ENCODE results near the gene GCC2.

DNA sequence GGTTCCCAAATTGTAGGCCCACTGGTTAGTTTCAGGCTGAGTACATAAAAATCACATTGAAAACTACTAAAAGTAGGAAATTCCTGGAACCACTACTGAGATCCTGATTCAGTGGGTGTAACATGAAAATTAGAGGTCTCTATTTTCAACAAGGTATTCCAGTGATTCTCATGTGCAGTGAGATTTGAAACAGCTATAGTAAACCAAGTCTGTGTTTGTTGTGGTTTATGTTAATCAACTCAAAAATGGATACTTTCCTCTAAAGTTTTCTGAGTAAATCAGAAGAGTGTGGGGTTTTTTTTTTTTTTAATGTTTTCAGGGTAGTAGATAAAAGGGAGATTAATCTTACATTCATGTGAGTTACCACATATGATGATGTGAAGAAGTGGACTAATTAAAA lies 42.8 kb downstream of the GCC2 start:
- TF ChIP-seq CTCF (IDR thresholded peaks at IDR 0.05) (no peak), POLR2A (IDR thresholded peaks at IDR 0.05) (no peak)

All from vagina (tissue), 2 donors.